HUES6 (cell line): ENCODE data around the gene ZMIZ1.
A peak's percentile ranks its signal among the peaks of the same experiment; 100 is the strongest.

ENCODE experiments used
- H3K27ac ChIP-seq: 2 replicates; pipeline ENCODE4 v1.7.0; 2013; ENCODE audit warnings: low read depth, mild to moderate bottlenecking, low read length, inconsistent platforms
- H3K27me3 ChIP-seq: 2 replicates; pipeline ENCODE4 v1.6.1; 2013; ENCODE audit warnings: low read length; ENCODE audit not compliant: control insufficient read depth, insufficient read depth
- H3K36me3 ChIP-seq: 2 replicates; pipeline ENCODE4 v1.6.1; 2013; ENCODE audit warnings: low read length; ENCODE audit not compliant: control insufficient read depth, insufficient read depth
- H3K4me1 ChIP-seq: 2 replicates; pipeline ENCODE4 v1.6.1; 2013; ENCODE audit warnings: low read length; ENCODE audit not compliant: control insufficient read depth, insufficient read depth
- H3K4me3 ChIP-seq: 2 replicates; pipeline ENCODE4 v1.5.1; 2013; ENCODE audit warnings: low read depth, low read length
- H3K9ac ChIP-seq: one replicate; pipeline ENCODE4 v1.6.1; 2013; ENCODE audit warnings: mild to moderate bottlenecking, low read length
- H3K9me3 ChIP-seq: 2 replicates; pipeline ENCODE4 v1.6.1; 2013; ENCODE audit warnings: low read depth, low read length; ENCODE audit not compliant: control insufficient read depth, insufficient read depth

ZMIZ1 gene, protein sequence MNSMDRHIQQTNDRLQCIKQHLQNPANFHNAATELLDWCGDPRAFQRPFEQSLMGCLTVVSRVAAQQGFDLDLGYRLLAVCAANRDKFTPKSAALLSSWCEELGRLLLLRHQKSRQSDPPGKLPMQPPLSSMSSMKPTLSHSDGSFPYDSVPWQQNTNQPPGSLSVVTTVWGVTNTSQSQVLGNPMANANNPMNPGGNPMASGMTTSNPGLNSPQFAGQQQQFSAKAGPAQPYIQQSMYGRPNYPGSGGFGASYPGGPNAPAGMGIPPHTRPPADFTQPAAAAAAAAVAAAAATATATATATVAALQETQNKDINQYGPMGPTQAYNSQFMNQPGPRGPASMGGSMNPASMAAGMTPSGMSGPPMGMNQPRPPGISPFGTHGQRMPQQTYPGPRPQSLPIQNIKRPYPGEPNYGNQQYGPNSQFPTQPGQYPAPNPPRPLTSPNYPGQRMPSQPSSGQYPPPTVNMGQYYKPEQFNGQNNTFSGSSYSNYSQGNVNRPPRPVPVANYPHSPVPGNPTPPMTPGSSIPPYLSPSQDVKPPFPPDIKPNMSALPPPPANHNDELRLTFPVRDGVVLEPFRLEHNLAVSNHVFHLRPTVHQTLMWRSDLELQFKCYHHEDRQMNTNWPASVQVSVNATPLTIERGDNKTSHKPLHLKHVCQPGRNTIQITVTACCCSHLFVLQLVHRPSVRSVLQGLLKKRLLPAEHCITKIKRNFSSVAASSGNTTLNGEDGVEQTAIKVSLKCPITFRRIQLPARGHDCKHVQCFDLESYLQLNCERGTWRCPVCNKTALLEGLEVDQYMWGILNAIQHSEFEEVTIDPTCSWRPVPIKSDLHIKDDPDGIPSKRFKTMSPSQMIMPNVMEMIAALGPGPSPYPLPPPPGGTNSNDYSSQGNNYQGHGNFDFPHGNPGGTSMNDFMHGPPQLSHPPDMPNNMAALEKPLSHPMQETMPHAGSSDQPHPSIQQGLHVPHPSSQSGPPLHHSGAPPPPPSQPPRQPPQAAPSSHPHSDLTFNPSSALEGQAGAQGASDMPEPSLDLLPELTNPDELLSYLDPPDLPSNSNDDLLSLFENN

DNA sequence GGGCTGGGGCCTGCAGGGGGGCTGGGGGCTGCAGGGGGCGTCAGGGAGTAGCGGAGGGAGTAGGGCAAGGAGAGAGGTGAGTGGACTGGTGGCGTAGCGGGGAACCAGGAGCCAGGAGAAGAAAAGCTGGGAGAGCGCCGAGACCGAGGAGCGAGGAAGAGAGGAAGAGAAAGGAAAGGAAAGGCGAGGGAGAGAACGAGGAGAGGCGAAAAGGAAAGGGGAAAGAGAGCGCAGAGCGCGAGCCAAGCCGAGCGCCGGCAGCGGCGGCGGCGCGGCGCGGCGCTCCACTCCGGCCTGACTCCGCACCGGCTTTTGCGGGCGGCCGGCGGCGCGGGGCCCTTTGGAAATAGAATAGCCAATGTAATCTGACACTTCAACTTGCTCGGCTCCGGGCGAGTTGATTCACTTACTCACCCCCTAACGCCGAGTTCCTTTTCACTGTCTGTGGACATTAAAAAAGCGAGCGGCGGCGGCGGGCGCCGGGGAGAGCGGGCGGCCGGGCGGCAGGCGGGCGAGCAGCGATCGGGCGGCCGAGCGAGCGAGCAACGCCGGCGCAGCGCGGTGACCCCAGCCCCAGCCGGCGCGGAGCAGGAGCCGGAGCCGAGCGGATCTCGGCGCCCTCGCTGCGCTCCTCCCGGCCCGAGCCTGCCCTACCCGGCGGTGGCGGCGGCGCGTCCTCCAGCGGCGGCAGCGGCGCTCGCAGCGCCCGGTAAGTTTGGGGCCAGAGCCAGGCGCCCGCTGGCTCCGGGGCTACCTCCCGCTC, at the start of gene ZMIZ1:
ZMIZ1 (plus strand) TSS at position 405 of the 763 bp plus-strand sequence. CDS start 132,667 bp downstream, outside the sequence.
- peak within 1 kb of the TSS; percentile 2; the same call in 1 of the 2 replicates for H3K27ac ChIP-seq
- H3K9ac ChIP-seq: peak within 1 kb of the TSS; percentile 92
- H3K27me3 ChIP-seq: no peaks in the 10 kb centered on the region
- no peaks in the 10 kb centered on the region for H3K9me3 ChIP-seq
- H3K36me3 ChIP-seq: no peaks in the 10 kb centered on the region
- H3K4me3 ChIP-seq: peak within 1 kb of the TSS; percentile 93
- H3K4me1 ChIP-seq: peaks cover 37% of the 10 kb centered on the region

DNA sequence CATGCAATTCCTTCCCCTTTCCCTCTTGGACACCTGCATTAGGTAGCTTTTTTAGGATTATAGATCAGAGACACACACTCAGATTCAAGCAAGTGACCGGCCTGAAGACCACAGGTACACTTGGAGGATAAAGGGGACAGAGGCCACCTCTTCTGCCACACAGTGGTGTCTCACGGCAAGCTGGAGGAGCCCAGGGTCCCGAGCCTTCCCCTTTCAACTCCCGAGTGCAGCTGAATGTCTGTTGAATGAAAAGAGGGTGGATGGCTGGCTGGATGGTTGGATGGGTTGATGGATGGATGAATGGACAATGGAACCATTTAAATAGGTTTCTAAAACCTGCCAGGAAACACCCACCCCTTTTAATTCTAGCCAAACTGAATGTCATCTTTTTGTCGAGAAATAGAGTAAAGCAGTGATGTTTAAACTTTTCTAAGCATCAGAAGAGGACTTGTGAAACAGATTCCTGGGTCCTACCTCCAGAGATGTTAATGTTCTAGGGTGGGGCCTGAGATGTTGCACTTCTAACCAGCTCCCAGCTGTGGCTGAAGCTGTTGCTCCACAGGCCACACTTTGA, 49.2 kb upstream of the ZMIZ1 start:
- Histone ChIP-seq H3K9me3 (no peaks in the 10 kb centered on the region), H3K4me3 (no peak overlapping the region), H3K4me1 (peaks cover 7% of the 10 kb centered on the region; the same call in 1 of the 2 replicates), H3K27me3 (no peaks in the 10 kb centered on the region; the same call in 1 of the 2 replicates), H3K36me3 (no peaks in the 10 kb centered on the region), H3K9ac (no peak overlapping the region), H3K27ac (no peak overlapping the region)

DNA sequence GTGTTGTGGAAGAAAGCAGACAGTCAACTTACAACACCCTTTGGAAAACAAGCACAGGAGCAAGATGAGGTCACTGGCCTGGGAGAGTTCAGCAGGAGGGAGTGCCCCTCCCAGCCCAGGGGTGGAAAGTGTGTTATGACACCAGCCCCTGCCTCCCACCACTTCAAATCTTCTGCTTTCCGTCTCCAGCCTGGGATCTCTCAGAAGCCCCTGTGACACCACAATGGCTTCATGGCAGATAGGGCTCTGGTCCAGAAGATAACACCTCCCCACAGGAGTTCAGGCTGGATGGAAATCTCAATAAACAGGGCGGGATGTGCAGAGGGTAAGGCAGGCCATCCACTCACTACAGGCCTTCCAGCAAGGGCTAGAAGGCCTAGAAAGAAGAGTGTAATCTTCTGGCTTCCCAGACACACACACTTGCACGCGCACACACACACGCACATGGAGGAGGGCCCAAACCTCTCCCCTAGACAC, 48.7 kb upstream of the ZMIZ1 start:
- no peaks in the 10 kb centered on the region for H3K27me3 ChIP-seq
- H3K27ac ChIP-seq: no peak overlapping the region
- H3K36me3 ChIP-seq: no peaks in the 10 kb centered on the region
- no peak overlapping the region for H3K9ac ChIP-seq
- no peaks in the 10 kb centered on the region for H3K9me3 ChIP-seq
- peaks cover 12% of the 10 kb centered on the region; the same call in 1 of the 2 replicates for H3K4me1 ChIP-seq
- H3K4me3 ChIP-seq: no peak overlapping the region

DNA sequence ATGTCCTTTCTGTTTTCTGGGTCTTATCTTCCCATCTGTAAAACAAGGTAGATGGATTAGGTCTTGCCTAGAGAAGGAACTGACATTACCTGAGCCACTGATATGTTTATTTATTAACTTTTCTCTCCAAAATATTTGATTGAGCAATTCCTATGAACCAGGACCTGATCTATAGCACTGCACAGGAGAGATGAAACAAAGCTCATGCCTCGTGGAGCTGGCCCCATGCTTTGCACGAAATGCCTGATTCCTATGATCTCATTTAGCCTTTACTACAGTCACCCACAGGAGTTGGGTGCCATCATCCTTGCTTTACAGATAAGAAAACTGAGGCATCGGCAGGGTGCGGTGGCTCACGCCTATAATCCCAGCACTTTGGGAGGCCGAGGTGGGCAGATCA, 48.2 kb upstream of the ZMIZ1 start:
- H3K27ac ChIP-seq: no peak overlapping the region
- H3K4me1 ChIP-seq: peaks cover 13% of the 10 kb centered on the region; the same call in 1 of the 2 replicates
- no peaks in the 10 kb centered on the region for H3K36me3 ChIP-seq
- no peak overlapping the region for H3K9ac ChIP-seq
- H3K4me3 ChIP-seq: no peak overlapping the region
- no peaks in the 10 kb centered on the region for H3K27me3 ChIP-seq
- H3K9me3 ChIP-seq: no peaks in the 10 kb centered on the region

DNA sequence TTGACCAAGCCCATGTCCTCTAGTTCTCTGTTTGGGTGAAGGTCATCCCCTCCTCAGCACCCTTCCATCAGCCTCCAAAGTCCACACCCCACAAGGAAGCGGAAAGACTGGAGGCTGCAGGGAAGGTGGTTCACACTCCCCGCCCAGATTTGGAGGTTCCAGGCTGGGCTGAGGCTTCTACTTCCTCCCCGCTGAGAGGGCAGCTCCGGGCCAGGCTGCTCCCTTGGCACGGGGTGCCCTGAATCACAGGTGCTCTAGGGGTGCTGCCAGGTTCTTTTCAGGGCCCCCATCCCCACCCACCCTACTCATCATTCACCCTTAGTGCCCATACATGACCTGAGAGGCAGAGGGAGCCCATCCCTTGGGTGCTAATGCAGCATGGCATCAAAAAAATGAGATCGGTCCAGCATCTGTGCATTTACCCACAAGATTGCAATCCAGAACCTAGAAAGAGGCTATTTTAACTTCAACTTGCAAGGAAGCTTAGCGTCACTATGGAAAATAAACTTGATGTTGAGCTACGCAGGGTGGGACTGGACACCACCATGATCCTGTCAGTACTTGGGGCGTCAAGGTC, 47.3 kb upstream of the ZMIZ1 start:
- peaks cover 13% of the 10 kb centered on the region; the same call in 1 of the 2 replicates for H3K4me1 ChIP-seq
- no peak overlapping the region for H3K9ac ChIP-seq
- no peaks in the 10 kb centered on the region for H3K36me3 ChIP-seq
- no peak overlapping the region for H3K4me3 ChIP-seq
- H3K9me3 ChIP-seq: no peaks in the 10 kb centered on the region
- H3K27ac ChIP-seq: no peak overlapping the region
- no peaks in the 10 kb centered on the region for H3K27me3 ChIP-seq

DNA sequence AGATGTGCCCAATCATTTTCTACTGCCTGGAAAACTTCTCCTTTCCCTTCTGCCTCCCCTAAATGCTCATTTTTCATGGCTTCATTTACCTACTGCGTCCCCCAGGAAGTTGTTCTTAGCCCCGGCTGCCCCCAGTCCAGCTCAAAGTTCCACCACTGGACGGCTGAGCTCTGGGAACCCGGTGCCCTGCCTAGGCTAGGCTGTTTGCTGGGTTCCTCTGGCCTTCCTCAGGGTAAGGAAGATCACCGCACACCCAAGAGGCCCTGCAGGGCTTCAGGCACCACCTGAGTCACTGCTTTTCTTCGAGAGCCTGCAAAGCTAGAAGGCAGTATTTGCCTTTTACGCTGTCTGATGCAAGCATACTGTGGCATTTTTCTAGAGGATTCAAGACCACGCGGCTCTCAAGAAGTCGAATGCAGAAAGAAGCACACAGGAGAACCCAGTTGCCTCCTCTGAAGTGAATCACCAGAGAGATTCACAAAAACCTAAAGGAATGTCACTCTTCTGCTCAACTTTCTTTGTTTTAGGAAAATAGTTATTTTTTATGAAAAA, 46.7 kb upstream of the ZMIZ1 start:
- H3K9ac ChIP-seq: no peak overlapping the region
- no peaks in the 10 kb centered on the region for H3K36me3 ChIP-seq
- H3K4me3 ChIP-seq: no peak overlapping the region
- no peaks in the 10 kb centered on the region for H3K27me3 ChIP-seq
- peaks cover 13% of the 10 kb centered on the region; the same call in 1 of the 2 replicates for H3K4me1 ChIP-seq
- H3K27ac ChIP-seq: no peak overlapping the region
- H3K9me3 ChIP-seq: no peaks in the 10 kb centered on the region

DNA sequence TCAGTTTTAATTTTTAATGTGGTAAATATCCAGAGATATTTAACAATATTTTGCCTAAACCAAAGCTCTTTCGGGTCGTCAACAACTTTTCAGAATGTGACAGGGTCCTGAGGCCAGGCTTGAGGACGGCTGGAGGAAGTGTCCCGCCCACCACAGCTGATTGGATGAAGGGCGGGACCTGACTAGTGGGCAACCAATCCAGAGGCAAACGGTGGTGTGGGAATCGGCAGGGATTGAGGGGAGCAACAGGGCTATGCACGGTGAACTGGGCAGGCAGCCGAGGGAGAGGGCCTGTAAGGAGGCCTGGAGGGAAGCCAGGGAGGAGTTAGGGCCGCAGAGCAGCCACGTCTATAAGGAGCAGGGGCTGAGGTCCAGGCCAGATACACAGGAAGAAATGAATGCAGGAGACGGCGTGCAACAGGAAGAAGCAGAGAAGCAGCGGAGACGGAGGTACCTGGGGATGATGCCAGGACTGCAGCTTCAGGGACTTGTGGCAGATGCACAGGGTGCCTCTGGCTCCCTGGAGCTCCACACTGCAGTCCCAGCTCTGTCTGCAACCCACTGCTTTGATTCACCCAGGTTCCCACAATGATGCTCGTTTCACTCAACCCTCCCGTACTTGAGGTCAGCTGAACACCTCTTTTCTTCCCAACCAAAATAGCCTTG, 46.1 kb upstream of the ZMIZ1 start:
- no peak overlapping the region for H3K27ac ChIP-seq
- H3K4me3 ChIP-seq: no peak overlapping the region
- H3K27me3 ChIP-seq: no peaks in the 10 kb centered on the region
- H3K9me3 ChIP-seq: no peaks in the 10 kb centered on the region
- H3K9ac ChIP-seq: no peak overlapping the region
- H3K4me1 ChIP-seq: peaks cover 13% of the 10 kb centered on the region; the same call in 1 of the 2 replicates
- H3K36me3 ChIP-seq: no peaks in the 10 kb centered on the region

DNA sequence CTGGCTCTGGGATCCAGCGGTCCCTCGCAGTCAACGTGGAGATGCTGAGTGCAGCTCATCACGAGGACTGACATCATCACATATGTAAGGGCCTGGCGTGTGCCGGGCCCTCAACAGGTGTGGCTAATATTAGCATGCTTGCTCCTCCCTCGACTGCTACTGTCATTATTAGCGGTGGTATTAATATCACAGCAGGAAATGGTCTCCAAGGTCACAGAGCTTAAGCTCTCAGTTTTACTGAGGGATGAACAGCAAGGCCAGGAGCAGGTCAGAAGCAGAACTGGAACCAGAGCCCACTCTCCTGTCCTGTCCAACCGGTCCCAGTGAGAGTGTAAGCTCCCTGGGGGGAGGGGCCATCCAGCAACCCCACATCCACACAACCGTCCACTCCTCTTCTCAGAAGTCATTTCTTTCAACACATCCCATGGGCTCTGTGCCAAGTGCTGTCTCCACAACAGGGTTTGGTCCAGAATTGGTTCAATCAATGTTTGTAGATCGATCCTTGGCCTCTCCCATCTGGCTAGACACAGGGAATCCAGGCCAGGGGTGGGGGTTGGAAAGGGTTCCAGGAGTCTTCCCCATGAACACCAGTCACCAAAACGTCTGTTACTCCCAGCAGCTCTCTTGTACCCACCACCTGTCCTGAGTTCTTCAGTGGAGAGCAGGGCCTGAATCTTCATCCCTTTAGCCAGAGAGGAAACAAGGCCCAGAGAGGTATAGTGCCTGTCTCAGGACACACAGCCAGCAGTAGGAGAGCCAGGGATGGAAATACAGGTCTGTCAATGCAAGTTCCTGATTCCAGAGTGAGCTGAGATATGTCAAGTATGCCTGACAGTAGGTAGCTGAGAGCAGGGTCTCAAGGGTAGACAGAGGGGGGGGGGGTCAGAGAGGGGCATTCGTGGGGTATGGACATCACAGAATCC, 45.3 kb upstream of the ZMIZ1 start:
- Histone ChIP-seq H3K9me3 (no peaks in the 10 kb centered on the region), H3K4me3 (no peak overlapping the region), H3K4me1 (peaks cover 19% of the 10 kb centered on the region; the same call in 1 of the 2 replicates), H3K27ac (no peak overlapping the region), H3K27me3 (no peaks in the 10 kb centered on the region), H3K36me3 (no peaks in the 10 kb centered on the region), H3K9ac (no peak overlapping the region)

DNA sequence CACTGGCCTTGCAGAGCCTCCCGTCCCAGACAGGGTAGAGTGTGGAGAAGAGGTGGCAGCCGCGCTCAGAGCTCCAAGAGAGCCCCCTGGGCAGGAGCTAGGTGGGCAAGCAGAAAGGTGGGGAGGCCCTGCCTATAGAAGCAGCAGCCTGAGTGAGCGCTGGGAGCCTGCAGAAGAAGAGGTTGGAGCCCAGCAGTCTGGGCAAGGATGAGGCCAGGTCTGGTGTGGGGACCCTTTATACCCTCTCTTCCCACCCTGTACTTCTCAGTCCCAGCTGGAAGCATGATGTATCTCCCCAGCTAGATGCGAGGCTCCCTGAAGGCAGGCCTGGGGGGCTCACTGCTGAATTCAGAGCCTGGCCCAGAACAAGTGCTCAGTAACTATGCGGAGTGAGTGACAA, 44.5 kb upstream of the ZMIZ1 start:
- no peaks in the 10 kb centered on the region for H3K9me3 ChIP-seq
- no peak overlapping the region for H3K27ac ChIP-seq
- no peaks in the 10 kb centered on the region for H3K27me3 ChIP-seq
- peaks cover 19% of the 10 kb centered on the region; the same call in 1 of the 2 replicates for H3K4me1 ChIP-seq
- no peak overlapping the region for H3K4me3 ChIP-seq
- no peaks in the 10 kb centered on the region for H3K36me3 ChIP-seq
- no peak overlapping the region for H3K9ac ChIP-seq
